GM10248 (cell line): ENCODE results near the gene RIMBP2.
A peak's percentile ranks its signal among the peaks of the same experiment; 100 is the strongest.
"Not testable (repeated sequence)": the region's sequence is repeated elsewhere in the genome, so short reads cannot be mapped to it uniquely, and the experiment has no call there.

Experiments used
- CTCF ChIA-PET: fragments of 300-600 bp; sonication (Branson Sonifier 250); formaldehyde crosslinking; extraction: SDS; loops from one replicate; lab custom pipeline; 2021; ENCODE audit warnings: antibody characterized with exemption; lab: Yijun Ruan, JAX
- POLR2A ChIA-PET: fragments of 350-650 bp; sonication (Branson Sonifier 250); formaldehyde crosslinking; extraction: SDS; loops from one replicate; lab custom pipeline; 2020; ENCODE audit warnings: antibody characterized with exemption; lab: Yijun Ruan, JAX
- DNase-seq: peaks from one replicate; pipeline ENCODE4 v3.0.0; 2012; ENCODE audit errors: extremely low spot score
- CTCF ChIP-seq: IDR thresholded peaks from 2 replicates; pipeline ENCODE4 v1.5.1; 2012; ENCODE audit warnings: mild to moderate bottlenecking, low read depth; ENCODE audit errors: extremely low read depth, missing control alignments, control extremely low read depth

The RIMBP2 gene

GRCh38 chr12:130754234-130754901 is 38.3 kb upstream of the RIMBP2 start:
- DNase-seq, result no peak

GRCh38 chr12:130752692-130753230 is 36.7 kb upstream of the RIMBP2 start:
- DNase-seq, result no peak
- TF ChIP-seq CTCF, result no peak
- ChIA-PET POLR2A (interaction anchor here (0.6 kb wide), 1 partner anchor 1055 kb away, joined by 3 read pairs; no protein-coding TSS in a partner anchor), CTCF (interaction anchor here (1.4 to 3.2 kb wide), 3 partner anchors 9 to 68 kb away, joined by 3 to 9 read pairs (median 4); no protein-coding TSS in a partner anchor)

More at GRCh38 chr12:130754234-130754901, 38.3 kb upstream of the RIMBP2 start:
- ChIA-PET CTCF (interaction anchor here (1.0 to 3.2 kb wide), 2 partner anchors 8 to 62 kb away, joined by 3 to 9 read pairs; no protein-coding TSS in a partner anchor), POLR2A (no interaction called here)
- TF ChIP-seq CTCF, result no peak

DNA sequence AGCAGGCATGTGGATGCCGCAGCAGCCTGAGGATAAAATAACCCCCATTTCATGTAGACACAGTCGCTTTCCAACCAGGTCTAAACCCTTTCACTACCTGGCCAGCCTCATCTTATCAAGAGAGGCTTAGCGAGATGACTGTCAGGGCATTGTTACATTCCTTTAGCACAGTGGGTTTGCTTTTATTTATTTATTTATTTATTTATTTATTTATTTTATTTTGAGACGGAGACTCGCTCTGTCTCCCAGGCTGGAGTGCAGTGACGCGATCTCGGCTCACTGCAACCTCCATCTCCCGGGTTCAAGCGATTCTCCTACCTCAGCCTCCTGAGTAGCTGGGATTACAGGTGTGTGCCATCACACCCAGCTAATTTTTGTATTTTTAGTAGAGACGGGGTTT is 35.9 kb upstream of the RIMBP2 start:
- CTCF ChIA-PET, result interaction anchor here (1.4 to 3.2 kb wide), 3 partner anchors 10 to 68 kb away, joined by 3 to 9 read pairs (median 4); no protein-coding TSS in a partner anchor
- POLR2A ChIA-PET, result interaction anchor here (0.6 kb wide), 1 partner anchor 1055 kb away, joined by 3 read pairs; no protein-coding TSS in a partner anchor
- DNase-seq, result not testable (repeated sequence)

- no peak for DNase-seq
- CTCF ChIA-PET, result interaction anchor here (0.6 to 3.4 kb wide), 22 partner anchors 8 to 713 kb away, joined by 3 to 12 read pairs (median 5); no protein-coding TSS in a partner anchor
- POLR2A ChIA-PET, result no interaction called here
- TF ChIP-seq CTCF, result no peak
Measured at GRCh38 chr12:130748786-130749185, 32.7 kb upstream of the RIMBP2 start.

DNA sequence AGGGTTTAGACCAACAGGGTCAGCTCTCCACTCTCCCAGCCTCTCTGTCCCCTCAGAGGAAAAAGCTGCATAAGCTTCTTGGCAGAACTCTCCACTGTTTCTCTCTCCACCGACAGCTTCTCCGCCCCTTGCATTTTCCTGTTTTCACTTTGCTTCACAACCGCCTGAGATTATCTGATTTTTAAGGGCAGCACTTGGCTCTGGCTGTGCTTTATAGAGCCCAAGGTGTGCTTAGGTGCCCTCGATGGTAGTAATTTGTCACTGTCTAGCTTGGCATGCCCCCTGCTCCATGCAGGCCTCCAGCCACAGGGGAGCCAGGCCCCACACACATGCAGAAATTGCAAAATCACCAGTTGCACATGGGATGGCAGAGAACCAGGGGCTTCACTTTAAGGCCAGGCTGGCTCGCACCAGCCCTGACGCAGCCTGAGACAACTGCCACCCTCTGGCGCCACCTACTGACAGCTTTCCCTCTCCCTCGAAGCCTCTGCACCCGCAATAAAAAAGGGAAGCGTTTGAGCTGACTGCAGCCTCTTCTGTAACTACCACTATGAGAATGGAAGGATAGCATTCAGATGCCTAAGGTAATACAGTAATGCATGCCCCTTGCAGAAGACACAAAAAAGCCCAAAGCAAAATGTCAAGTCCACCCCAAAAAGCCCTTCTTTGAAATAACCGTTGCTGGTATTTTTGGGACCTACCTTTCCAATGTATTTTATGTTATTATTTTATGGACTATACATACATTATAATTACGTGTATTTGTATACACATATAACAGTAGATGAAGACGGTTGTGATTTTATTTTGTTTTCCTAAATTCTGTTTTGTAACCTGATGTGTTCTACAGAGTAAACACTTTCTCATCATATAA is 32.0 kb upstream of the RIMBP2 start:
- POLR2A ChIA-PET, result no interaction called here
- CTCF ChIA-PET, result interaction anchor here (0.6 to 3.4 kb wide), 32 partner anchors 8 to 720 kb away, joined by 3 to 12 read pairs (median 4); no protein-coding TSS in a partner anchor
- DNase-seq, result peak; percentile 72
- peak; percentile 89 for TF ChIP-seq CTCF

GRCh38 chr12:130746546-130746945 is 30.4 kb upstream of the RIMBP2 start:
- CTCF ChIA-PET, result interaction anchor here (0.8 to 3.4 kb wide), 8 partner anchors 15 to 719 kb away, joined by 3 to 12 read pairs (median 4); no protein-coding TSS in a partner anchor
- no peak for DNase-seq
- POLR2A ChIA-PET, result no interaction called here
- TF ChIP-seq CTCF, result no peak
